ENCODE measurements around the gene CYFIP2. TPM values are rescaled to one million over a fixed set of nuclear protein-coding genes. Genes with fewer than 3 reads are reported as not detected.

The CYFIP2 gene
- total and polyA plus RNA-seq, 2 of the 13 experiments (the other 11 are each of a cell fraction or from before 2014, with no cell fraction given), result 22.6 to 30.3 TPM

- TF ChIP-seq ESRRA (CRISPR knock-in tag; IDR thresholded peaks at IDR 0.05; ENCODE audit: low read depth) (no peak), ZNF275 (CRISPR knock-in tag; IDR thresholded peaks at IDR 0.05; ENCODE audit: borderline replicate concordance) (no peak), HIVEP1 (CRISPR knock-in tag; IDR thresholded peaks at IDR 0.05) (no peak), SPEN (CRISPR knock-in tag; IDR thresholded peaks at IDR 0.05; ENCODE audit: low read depth) (no peak), ZHX1 (CRISPR knock-in tag; IDR thresholded peaks at IDR 0.05; ENCODE audit: low read depth) (no peak), BCL3 (CRISPR knock-in tag; IDR thresholded peaks at IDR 0.05) (no peak), PCBP2 (optimal IDR thresholded peaks at IDR 0.05; ENCODE audit: low read depth, low read length, poor library complexity, severe bottlenecking) (no peak), MAF1 (CRISPR knock-in tag; IDR thresholded peaks at IDR 0.05; ENCODE audit: borderline replicate concordance) (no peak), RNF219 (CRISPR knock-in tag; IDR thresholded peaks at IDR 0.05) (no peak), ZNF264 (CRISPR knock-in tag; IDR thresholded peaks at IDR 0.05) (peak; percentile 49; the same call in 1 of the 2 replicates), FOXP1 (IDR thresholded peaks at IDR 0.05) (no peak), FOXP1 (CRISPR knock-in tag; IDR thresholded peaks at IDR 0.05) (peak; percentile 55), MIXL1 (CRISPR knock-in tag; IDR thresholded peaks at IDR 0.05) (no peak), ZBTB43 (CRISPR knock-in tag; conservative IDR thresholded peaks at IDR 0.05) (no peak), ZNF607 (CRISPR knock-in tag; IDR thresholded peaks at IDR 0.05; ENCODE audit: borderline replicate concordance) (no peak), MYC (CRISPR knock-in tag; IDR thresholded peaks at IDR 0.05; ENCODE audit: borderline replicate concordance) (no peak), TIGD3 (CRISPR knock-in tag; IDR thresholded peaks at IDR 0.05; ENCODE audit: borderline replicate concordance) (no peak), DNMT1 (CRISPR knock-in tag; IDR thresholded peaks at IDR 0.05) (no peak), NR2F1 (CRISPR knock-in tag; IDR thresholded peaks at IDR 0.05) (peak; percentile 8 to 68; a peak in 2 of 4 replicates)
Measured at GRCh38 chr5:157288405-157289163, 22.7 kb downstream of the CYFIP2 start (continued).
